RWPE1 (cell line): ENCODE data around the gene CDX1.

Source experiments
- CTCF ChIA-PET: fragments of 350-600 bp; sonication (Branson Sonifier 250); formaldehyde crosslinking; extraction: SDS; loops from one replicate; lab custom pipeline; 2021; lab: Yijun Ruan, JAX
- POLR2A ChIA-PET: fragments of 400-600 bp; formaldehyde crosslinking; extraction: SDS; loops from one replicate; lab custom pipeline; 2020; ENCODE audit warnings: antibody characterized with exemption; ENCODE audit not compliant: low non-redundant PET; lab: Yijun Ruan, JAX
- DNase-seq: peaks from one replicate; pipeline ENCODE4 v3.0.0; 2012; ENCODE audit warnings: low spot score
- H3K27ac ChIP-seq: fragments of 450-650 bp; 2 replicates; pipeline ENCODE4 v1.5.1; 2017
- TF ChIP-seq, protein P1 (sequence below): fragments of 450-650 bp; conservative IDR thresholded peaks from 2 replicates; pipeline ENCODE4 v1.5.1; 2017; ENCODE audit warnings: low read depth, mild to moderate bottlenecking

The CDX1 gene

GRCh38 chr5:150192462-150192861, 25.9 kb downstream of the CDX1 start:
- TF ChIP-seq, protein P1, sequence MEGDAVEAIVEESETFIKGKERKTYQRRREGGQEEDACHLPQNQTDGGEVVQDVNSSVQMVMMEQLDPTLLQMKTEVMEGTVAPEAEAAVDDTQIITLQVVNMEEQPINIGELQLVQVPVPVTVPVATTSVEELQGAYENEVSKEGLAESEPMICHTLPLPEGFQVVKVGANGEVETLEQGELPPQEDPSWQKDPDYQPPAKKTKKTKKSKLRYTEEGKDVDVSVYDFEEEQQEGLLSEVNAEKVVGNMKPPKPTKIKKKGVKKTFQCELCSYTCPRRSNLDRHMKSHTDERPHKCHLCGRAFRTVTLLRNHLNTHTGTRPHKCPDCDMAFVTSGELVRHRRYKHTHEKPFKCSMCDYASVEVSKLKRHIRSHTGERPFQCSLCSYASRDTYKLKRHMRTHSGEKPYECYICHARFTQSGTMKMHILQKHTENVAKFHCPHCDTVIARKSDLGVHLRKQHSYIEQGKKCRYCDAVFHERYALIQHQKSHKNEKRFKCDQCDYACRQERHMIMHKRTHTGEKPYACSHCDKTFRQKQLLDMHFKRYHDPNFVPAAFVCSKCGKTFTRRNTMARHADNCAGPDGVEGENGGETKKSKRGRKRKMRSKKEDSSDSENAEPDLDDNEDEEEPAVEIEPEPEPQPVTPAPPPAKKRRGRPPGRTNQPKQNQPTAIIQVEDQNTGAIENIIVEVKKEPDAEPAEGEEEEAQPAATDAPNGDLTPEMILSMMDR: no peak
- no peak overlapping the region for H3K27ac ChIP-seq
- CTCF ChIA-PET: no interaction called here
- DNase-seq: no peak
- POLR2A ChIA-PET: no interaction called here

- H3K27ac ChIP-seq: no peak overlapping the region
- ChIA-PET POLR2A (no interaction called here), CTCF (interaction anchor here (0.6 kb wide), 1 partner anchor 54 kb away, joined by 4 read pairs; no protein-coding TSS in a partner anchor)
- DNase-seq: no peak
- TF ChIP-seq, protein P1: no peak
Observed at GRCh38 chr5:150195736-150196485, 29.3 kb downstream of the CDX1 start.

- DNase-seq: no peak
- ChIA-PET POLR2A (no interaction called here), CTCF (interaction anchor here (0.6 to 1.3 kb wide), 2 partner anchors 21 to 153 kb away, joined by 3 to 4 read pairs; no protein-coding TSS in a partner anchor)
- no peak overlapping the region for H3K27ac ChIP-seq
- TF ChIP-seq, protein P1: no peak
Observed at GRCh38 chr5:150196514-150196913, 29.9 kb downstream of the CDX1 start.

- CTCF ChIA-PET: interaction anchor here (0.6 to 1.3 kb wide), 2 partner anchors 21 to 153 kb away, joined by 3 to 4 read pairs; no protein-coding TSS in a partner anchor
- TF ChIP-seq, protein P1: no peak
- DNase-seq: no peak
- POLR2A ChIA-PET: no interaction called here
- no peak overlapping the region for H3K27ac ChIP-seq
Observed at GRCh38 chr5:150196986-150197385, 30.4 kb downstream of the CDX1 start.

DNA sequence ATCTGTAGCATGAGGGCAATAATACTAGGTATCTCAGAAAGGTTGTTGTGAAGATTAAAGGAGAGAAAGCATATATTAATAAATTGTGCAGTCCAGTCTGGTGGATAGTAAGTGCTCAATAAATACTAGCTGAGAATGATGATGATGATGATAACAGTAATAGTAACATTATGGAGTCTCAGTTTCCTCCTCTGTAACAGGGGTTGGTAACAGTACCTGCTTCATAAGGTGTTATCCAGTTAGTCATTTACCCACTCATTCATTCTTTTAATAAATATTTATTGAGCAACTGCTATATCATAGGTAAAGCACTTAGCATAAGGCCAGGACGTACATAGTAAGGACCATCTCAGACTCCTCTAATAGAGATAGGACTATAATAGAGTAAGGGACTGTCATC, 30.9 kb downstream of the CDX1 start:
- CTCF ChIA-PET: interaction anchor here (0.6 to 1.3 kb wide), 3 partner anchors 22 to 152 kb away, joined by 3 to 4 read pairs (median 3); no protein-coding TSS in a partner anchor
- TF ChIP-seq, protein P1: no peak
- DNase-seq: no peak
- POLR2A ChIA-PET: no interaction called here
- H3K27ac ChIP-seq: no peak overlapping the region

DNA sequence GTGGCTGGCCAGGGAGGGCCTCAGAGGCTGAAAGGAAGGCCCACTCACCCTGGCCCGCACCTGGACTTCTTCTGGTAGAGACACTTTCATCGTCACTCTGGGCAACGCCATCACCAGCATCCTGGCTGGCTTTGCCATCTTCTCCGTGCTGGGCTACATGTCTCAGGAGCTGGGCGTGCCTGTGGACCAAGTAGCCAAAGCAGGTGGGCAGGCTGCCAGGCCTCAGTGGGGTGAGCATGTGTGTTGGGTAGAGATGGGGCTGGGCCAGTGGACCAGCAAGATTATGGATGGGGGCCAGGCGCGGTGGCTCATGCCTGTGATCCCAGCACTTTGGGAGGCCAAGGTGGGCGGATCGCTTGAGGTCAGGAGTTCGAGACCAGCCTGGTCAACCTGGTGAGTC, 35.9 kb downstream of the CDX1 start:
- POLR2A ChIA-PET: no interaction called here

More for the DNA sequence above, 35.9 kb downstream of the CDX1 start:
- no peak for DNase-seq
- CTCF ChIA-PET: no interaction called here
- H3K27ac ChIP-seq: no peak overlapping the region
- TF ChIP-seq, protein P1: no peak
